HG03060 (cell line): Measurements from ENCODE around the gene MIF4GD.

Experiments used
- ATAC-seq: cut with Tn5 transposase; IDR thresholded peaks from one replicate; pipeline ENCODE4 v1.9.1; 2021; ENCODE audit warnings: low read depth, moderate number of reproducible peaks; ENCODE audit not compliant: unreplicated experiment

The MIF4GD gene

DNA sequence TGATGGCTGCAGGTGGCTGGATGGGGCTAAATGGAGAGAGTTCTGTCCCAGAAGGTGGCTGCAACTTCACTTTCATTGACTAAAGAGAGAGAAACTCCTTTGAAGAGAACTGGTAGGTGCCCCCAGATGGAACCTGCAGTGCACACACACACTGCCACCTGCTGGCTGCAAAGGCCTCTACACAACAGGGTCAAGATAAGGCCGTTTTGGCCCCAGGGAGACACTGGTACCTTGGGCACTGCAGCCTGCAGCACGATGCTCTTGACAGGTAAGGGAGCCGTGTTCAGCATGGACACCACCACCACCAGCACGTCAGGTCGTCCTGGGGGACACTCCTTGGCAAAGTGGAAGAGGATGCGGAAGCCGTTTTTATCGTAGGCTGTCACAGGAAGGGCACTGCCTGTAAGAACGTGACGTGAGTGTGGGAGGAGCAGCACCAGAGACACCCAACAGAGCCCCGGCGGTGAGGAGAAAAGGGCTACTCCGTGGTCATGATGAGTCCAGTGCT, 32.3 kb downstream of the MIF4GD start:
- ATAC-seq, result no peak

GRCh38 chr17:75238020-75238580, 32.9 kb downstream of the MIF4GD start:
- ATAC-seq, result no peak

DNA sequence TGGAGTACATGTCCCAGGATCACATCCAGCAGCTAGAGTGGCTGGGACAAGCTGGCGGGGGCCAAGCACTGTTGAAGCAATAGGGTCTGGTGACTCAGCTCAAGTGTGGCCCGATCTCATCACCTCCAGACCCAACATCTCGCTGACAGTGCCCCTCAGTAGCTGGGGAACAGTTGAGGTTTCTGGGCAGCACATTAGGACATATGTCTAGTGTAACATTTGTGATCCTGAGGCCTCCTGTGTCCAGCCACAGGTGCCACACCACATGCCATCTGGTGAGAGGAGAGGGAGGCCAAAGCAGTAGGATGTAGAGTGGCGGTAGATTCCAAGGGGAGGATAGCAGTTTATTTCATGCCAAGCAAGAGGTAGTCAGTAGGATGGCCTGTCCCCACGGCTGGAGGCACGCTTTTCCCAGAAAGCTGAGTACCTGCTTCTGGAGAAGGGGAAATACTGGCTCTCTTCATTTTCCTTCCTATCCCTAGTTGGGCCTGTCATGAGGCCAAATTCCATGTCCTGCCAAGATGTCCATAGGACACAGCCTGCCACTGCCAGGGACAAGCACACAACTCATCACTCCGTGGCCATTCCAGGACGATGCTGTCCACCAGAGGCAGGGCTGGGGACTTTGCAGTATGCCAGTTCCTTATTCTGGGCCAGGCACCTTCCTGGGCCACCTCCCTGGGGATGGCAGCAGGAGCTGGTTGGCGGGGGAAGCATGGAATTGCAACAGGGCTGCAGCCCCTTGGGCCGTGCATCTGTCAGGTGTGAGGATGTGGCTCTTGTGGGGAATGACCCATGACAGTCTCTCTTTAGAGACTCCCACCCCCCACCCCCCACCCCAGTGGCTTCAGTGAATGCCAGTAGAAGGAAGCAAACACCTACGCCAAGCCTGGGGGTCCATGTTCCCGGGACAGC, 33.7 kb downstream of the MIF4GD start:
- ATAC-seq, result no peak

DNA sequence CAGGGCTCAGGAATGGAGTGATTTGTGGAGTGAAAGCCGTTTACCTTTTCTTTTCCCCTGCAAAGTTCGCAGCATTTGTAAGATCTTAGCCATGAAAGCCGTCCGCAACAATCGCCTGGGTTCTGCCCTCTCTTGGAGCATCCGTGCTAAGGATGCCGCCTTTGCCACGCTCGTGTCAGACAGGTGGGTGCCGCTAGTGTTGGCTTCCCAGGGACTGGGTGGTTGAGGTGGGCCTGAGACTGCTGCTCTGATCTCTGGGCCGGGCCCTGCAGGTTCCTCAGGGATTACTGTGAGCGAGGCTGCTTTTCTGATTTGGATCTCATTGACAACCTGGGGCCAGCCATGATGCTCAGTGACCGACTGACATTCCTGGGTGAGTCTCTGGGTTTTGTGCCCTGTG, 38.2 kb downstream of the MIF4GD start:
- no peak for ATAC-seq

DNA sequence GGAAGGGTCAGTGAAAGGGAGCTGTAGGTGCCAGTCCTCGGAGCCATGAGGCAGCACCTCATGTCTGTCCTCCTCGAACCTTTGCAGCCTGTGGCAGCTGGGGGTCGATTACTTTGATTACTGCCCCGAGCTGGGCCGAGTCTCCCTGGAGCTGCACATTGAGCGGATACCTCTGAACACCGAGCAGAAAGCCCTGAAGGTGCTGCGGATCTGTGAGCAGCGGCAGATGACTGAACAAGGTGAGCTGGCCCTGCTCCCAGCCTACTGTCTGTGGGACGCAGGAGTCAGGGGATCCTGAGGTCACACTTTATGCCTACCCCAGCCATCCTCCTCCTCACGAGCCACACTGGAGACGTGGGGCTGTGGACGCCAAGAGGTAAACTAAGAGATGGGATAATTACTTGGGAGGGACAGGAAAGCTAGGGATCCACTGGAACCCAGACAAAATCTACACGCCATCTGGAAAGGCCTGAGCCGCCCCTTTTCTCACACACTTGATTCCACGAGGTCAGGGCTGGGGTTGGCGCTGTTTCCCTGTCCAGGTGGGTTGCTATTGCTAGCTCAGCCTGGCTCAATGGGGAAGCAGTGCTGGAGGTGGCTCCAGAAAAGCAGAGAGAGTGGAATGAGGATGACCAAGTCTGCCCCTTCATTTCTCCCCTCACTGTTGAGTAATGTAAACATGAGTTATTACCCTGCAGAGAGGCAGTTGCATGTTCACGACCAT, 39.1 kb downstream of the MIF4GD start:
- ATAC-seq, result no peak

DNA sequence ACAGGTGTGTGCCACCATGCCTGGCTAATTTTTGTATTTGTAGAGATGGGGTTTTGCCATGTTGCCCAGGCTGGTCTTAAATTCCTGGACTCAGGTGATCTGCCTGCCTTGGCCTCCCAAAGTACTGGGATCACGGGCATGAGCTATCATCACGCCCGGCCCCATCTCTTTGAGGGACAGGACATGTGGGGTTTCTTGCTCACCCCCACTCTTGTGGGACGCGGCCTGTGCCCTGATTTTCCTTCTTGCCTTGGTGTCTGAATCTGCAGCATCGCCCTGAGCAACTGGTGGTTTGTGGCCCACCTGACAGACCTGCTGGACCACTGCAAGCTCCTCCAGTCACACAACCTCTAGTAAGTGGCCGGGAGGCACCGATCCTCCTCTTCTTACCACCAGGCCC, 40.0 kb downstream of the MIF4GD start:
- no peak for ATAC-seq

- ATAC-seq, result no peak
Observed at GRCh38 chr17:75228847-75229246, 42.2 kb downstream of the MIF4GD start.

GRCh38 chr17:75228305-75228704, 42.7 kb downstream of the MIF4GD start:
- no peak for ATAC-seq

GRCh38 chr17:75227729-75228128, 43.3 kb downstream of the MIF4GD start:
- no peak for ATAC-seq

DNA sequence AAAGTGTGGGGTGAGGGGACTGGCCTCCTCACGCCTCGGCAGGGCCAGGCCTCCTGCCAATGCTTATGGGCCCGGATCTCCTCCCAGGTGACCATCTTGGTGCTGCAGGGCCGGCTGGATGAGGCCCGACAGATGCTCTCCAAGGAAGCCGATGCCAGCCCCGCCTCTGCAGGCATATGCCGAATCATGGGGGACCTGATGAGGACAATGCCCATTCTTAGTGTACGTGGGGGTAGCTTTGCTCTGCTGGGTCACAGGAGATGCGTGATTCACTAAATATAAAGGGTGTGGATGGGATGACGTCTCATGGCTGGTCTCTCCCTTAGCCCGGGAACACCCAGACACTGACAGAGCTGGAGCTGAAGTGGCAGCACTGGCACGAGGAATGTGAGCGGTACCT, 46.0 kb downstream of the MIF4GD start:
- no peak for ATAC-seq

- no peak for ATAC-seq
Observed at GRCh38 chr17:75219815-75220214, 51.2 kb downstream of the MIF4GD start.

- ATAC-seq, result no peak
Observed at GRCh38 chr17:75218131-75218530, 52.9 kb downstream of the MIF4GD start.
